Measurements from ENCODE around the gene MIA2. TPM values are rescaled to one million over a fixed set of nuclear protein-coding genes. Genes with fewer than 3 reads are reported as not detected.

MIA2 gene
- total RNA-seq, 1 donor from 2014 or later: 31.2 TPM

- intact Hi-C loops (cut with micrococcal nuclease): no loop called here
Observed at GRCh38 chr14:39376667-39377403, 143.1 kb downstream of the MIA2 start.

- intact Hi-C loops (cut with micrococcal nuclease): loop anchor here (5.0 kb wide), 1 partner anchor 149 kb away; the partner anchor contains the start of gene MIA2
Observed at GRCh38 chr14:39381366-39381765, 147.7 kb downstream of the MIA2 start.

- intact Hi-C loops (cut with micrococcal nuclease): loop anchor here (5.0 kb wide), 1 partner anchor 150 kb away; the partner anchor contains the start of gene MIA2
Observed at GRCh38 chr14:39382463-39382862, 148.7 kb downstream of the MIA2 start.

GRCh38 chr14:39383026-39383660 is 149.4 kb downstream of the MIA2 start:
- intact Hi-C loops (cut with micrococcal nuclease): loop anchor here (5.0 kb wide), 1 partner anchor 151 kb away; the partner anchor contains the start of gene MIA2

DNA sequence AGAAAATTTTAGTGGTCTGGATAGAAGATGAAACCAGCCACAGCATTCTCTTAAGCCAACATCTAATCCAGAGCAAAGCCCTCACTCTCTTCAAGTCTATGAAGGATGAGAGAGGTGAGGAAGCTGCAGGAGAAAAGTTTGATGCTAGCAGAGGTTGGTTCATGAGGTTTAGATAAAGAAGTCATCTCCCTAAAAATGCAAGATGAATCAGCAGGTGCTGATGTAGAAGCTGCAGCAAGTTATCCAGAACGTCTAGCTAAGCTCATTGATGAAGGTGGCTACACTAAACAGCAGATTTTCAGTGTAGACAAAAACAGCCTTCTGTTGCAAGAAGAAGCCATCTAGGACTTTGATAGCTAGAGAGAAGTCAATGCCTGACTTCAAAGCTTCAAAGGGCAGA is 150.0 kb downstream of the MIA2 start:
- intact Hi-C loops (cut with micrococcal nuclease): loop anchor here (5.0 kb wide), 1 partner anchor 151 kb away; the partner anchor contains the start of gene MIA2

GRCh38 chr14:39384177-39384576 is 150.5 kb downstream of the MIA2 start:
- intact Hi-C loops (cut with micrococcal nuclease): loop anchor here (5.0 kb wide), 1 partner anchor 152 kb away; the partner anchor contains the start of gene MIA2

- intact Hi-C loops (cut with micrococcal nuclease): no loop called here
Observed at GRCh38 chr14:39393289-39393688, 159.6 kb downstream of the MIA2 start.

DNA sequence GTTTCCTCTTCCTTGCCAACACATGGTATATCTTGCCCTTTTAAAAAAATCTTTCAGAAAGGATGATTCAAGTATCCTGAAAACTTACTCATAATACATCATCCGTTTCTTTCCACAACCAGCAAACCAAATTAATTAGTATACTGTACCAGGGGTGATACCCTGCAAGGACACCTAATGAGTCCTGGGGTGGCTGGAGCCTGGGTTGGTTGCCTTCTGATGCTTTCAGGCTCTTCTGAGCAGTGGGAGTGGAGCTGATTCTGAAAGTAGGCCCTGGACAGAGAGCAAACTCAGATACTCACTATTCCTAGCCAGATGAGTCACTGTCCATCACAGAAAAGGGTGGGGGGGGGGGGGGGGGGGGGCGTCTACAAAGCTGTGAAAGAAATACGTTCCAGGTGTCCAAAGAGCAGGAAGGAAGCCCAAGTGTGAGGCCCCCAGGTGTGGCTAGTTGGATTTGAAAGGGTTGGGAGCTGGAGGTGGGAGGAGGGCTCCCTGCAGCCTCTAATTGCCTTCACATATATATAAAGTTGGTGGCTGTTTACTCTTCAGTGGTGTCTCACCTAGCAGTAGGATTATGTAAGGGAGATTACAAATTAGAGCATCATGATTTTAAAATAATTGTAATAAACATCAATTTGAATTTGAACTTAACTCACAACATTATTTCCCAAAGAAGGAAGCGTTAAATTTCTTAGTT is 162.0 kb downstream of the MIA2 start:
- intact Hi-C loops (cut with micrococcal nuclease): no loop called here

DNA sequence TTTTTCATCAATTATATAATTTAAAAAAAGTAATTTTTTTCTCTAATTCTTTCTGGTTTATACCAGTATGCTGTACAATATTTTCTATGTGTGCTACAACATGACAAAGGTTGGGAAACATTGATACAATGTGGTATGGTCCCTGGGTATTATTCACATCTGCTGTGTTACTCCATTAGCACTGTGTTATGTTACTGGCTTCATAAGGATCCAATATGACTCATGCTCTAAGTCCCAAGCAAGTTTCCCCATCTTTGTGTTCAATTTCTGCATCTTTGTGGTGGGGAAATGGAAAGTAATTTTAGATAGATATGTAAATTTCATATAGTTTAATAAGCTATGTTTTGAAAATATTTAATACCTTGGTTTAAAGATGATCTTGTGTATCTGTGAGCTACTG is 162.7 kb downstream of the MIA2 start:
- intact Hi-C loops (cut with micrococcal nuclease): no loop called here

GRCh38 chr14:39398382-39398781 is 164.7 kb downstream of the MIA2 start:
- intact Hi-C loops (cut with micrococcal nuclease): no loop called here

DNA sequence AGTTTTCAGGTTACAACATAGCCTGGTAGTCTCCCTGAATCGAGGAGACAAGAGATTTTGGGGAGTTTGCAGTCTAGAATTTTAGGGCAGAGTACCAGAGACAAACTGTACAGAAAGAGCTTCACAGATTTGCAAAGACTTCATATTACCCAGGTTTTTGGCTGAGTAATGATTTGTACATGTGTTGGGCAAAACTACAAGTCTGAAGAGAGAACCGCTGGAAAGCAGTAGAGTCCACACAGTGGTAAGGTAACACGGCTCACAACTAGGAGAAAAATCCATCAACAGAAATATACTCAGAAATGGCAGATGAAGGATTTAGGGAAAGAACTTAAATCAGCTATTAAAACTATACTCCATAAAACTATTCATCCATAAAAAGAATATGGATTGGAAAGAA is 172.8 kb downstream of the MIA2 start:
- intact Hi-C loops (cut with micrococcal nuclease): no loop called here

GRCh38 chr14:39416072-39416471 is 182.4 kb downstream of the MIA2 start:
- intact Hi-C loops (cut with micrococcal nuclease): no loop called here

- intact Hi-C loops (cut with micrococcal nuclease): no loop called here
Observed at GRCh38 chr14:39417014-39417413, 183.3 kb downstream of the MIA2 start.

GRCh38 chr14:39419272-39419671 is 185.6 kb downstream of the MIA2 start:
- intact Hi-C loops (cut with micrococcal nuclease): no loop called here

DNA sequence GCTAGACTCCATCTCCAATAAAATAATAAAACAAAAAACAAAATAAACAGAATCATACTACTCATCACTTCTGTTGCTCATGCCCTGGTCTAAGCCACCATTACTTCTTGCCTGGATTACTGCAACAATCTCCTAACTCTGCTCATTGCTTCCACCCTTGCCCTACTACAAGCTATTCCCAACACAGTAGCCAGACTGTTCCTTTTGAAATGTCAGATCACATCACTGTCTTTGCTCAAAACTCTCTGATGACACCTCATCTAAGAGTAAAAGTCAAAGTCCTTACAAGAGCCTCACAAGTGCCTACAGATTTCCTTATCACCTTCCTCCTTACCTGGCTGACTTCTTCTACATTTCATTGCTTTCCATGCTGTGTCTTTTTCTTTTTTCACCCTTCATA is 188.5 kb downstream of the MIA2 start:
- intact Hi-C loops (cut with micrococcal nuclease): no loop called here

GRCh38 chr14:39423793-39424192 is 190.1 kb downstream of the MIA2 start:
- intact Hi-C loops (cut with micrococcal nuclease): no loop called here

DNA sequence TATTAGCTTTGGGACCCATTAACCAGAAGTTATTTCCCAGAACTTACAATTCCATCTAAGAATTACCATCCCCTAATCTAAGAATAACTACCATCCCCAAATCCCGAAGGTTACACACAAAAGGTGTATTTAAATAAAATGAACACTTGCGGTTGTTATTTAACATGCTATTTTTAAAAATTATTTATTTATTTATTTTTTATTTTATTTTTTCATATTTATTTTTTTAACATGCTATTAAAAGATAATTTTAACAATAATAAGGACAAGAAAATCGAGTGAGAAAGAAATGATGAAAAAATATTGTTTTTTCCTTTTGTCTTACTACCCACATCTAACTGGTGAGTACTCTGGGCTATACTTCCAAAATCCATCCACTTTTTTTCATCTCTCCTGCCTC is 192.2 kb downstream of the MIA2 start:
- intact Hi-C loops (cut with micrococcal nuclease): loop anchor here (1.0 kb wide), 1 partner anchor 319 kb away; no protein-coding TSS in a partner anchor

DNA sequence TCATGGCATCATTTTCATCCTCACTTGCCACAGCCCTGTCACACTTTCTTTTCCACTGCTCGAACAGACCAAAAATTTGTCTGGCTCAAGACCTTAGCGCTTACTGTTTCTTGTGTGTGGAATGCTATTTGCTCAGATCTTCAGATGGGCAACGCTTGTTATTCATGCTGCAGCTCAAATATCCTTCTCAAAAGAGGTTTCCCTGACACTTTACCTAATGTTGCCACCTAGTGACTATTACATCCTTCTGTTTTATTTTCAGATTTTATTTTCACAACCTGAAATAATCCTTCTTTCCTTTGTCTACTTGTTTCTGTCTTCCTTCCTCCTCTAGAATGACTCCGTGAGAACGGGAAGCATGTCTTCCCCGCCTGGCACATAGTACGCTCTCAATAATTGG is 192.9 kb downstream of the MIA2 start:
- intact Hi-C loops (cut with micrococcal nuclease): loop anchor here (1.0 kb wide), 1 partner anchor 319 kb away; no protein-coding TSS in a partner anchor

- intact Hi-C loops (cut with micrococcal nuclease): no loop called here
Observed at GRCh38 chr14:39428118-39428517, 194.4 kb downstream of the MIA2 start.

DNA sequence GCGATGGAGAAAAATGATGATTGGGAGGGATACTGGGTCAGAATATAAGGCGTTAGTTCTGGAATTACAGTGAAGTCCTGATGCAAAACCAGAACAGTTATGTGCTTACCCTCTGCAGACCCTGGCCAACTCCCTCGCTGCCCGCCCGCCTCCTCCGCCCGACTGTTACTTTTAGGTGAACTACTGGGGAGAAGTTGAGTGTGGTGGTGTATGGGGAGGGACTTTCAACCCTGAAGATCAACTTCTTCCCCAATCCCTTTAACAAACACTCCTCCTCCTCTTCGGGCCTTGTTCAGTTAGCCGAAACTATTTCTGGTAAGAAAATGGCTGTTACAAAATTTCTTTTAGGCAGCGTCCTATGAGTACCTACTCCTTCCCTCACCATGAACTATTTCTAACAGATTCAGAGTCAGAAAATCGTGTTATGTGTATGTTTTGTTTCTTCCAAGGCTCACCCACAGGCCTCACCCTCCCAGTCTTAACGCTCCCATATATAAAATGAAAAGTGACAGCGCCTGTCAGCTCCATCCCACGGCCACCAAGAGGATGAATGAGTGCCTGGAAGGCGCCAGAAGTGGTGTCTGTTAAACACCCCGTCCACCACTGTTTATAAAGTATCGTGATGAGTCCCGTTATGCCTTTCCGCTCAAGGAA is 197.2 kb downstream of the MIA2 start:
- intact Hi-C loops (cut with micrococcal nuclease): loop anchor here (5.0 kb wide), 1 partner anchor 64 kb away; no protein-coding TSS in a partner anchor

Measured in T-helper 1 cell treated with Interleukin-12 subunit alpha and Interleukin-12 subunit beta and Interleukin-4 antibody, amounts not matched to agents 30 ng/mL and 1 ng/mL, for 36 hours (primary cell).